Measurements from ENCODE around the gene TSSC4.

Gene TSSC4

DNA sequence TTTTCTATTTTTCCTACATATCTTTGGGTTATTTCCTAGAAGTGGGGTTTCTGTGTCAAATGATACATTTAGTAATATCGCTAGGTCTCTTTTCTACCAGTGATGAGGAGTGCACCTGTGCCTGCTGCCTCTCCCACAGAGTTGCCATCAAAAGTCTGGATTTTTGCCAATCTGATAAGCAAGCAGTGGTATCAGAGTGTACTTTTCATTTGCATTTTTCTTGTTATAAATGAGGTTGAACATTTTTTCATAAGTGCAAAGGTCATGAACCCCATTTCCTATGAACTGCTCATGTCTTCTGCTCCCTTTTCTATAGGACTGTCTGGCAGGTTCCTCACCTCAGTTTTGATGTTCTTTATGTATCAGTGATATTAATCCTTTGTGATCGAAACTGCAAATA is 42.0 kb downstream of the TSSC4 start:
- Histone ChIP-seq H3K9me3 (ENCODE audit: insufficient read depth, low read depth, low read length) (peaks cover 7% of the 10 kb centered on the region; the same call in 1 of the 2 replicates), H3K4me1 (ENCODE audit: insufficient read depth, low read length) (no peaks in the 10 kb centered on the region), H3K4me3 (ENCODE audit: low read length) (no peak overlapping the region), H3K9ac (ENCODE audit: low read depth, low read length) (no peak overlapping the region), H3K36me3 (ENCODE audit: insufficient read depth, low read length) (no peaks in the 10 kb centered on the region), H3K27ac (ENCODE audit: low read depth, low read length) (no peak overlapping the region), H3K27me3 (ENCODE audit: insufficient read depth, low read length) (peaks cover 77% of the 10 kb centered on the region)
- 96% methylated on average over 1 of the region's 2 CpGs for whole genome bisulfite sequencing

DNA sequence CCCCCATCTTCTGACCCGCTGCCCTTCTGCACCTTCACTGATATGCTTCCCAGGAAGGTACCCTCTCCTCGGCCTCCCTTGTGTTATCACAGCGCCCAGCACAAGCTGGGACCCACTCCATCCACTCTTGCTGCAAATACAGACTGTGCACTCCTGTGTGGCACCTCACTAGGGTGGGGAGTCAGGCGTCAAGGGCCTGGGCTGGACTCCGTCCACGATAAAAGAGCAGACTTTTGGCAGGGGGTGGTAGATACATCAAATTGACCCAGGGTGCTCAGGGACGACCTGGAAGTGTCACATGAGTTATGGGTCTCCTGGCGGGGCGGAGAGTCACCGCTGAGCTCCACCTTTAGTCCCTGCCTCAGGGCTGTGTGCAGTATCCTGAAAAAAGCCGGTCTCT is 42.9 kb downstream of the TSSC4 start:
- Histone ChIP-seq H3K27me3 (ENCODE audit: insufficient read depth, low read length) (peaks cover 77% of the 10 kb centered on the region), H3K4me3 (ENCODE audit: low read length) (no peak overlapping the region)
- WGBS: 69% methylated on average over 11 of the region's 11 CpGs

DNA sequence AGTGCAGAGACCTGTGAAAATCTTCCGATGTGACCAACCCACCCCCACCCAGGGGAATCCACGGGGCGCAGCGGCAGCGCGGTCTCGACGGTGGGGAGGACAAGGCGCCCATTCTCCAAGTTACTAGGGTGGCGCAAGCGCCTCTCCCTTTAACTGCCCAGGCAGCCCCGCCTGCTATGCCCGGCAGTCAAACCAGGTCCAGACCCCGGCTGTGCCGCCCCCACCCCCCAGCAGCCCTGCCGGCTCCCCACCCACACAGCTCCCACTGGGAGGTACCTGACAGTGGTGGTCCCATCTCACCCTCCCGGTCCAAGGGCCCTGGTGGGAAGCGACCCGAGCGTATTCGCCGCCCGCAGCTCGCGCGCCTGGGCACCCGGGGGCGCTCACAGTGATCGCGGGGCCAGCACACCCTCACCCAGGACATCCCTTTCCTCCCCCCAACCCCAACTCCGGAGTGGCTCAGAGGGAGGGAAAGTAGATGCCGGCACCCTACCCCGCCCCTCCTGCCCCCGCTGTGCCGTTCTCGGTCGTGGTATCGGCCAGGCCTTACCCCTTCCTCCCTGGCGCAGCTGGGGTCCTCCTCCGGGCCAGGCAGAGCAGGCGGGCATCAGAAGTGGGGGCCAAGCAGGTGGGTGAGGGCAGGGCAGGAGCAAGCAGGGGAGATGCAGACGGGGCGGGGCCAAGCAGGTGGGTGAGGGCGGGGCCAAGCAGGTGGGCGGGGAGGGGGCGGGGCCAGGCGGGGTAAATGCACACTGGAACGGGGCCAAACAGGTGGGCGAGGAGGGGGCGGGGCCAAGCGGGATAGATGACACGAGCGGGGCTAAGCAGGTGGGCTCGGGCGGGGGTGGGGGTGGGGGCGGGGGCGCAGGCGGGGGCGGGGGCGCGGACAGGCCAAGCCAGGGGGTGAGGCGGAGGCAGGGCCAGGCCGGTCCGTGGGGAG is 43.6 kb downstream of the TSSC4 start, which contains the start of gene TRPM5:
Gene TRPM5, minus strand, starts transcription at position 634 of the 940 bp plus-strand sequence. CDS start 21,478 bp downstream, outside the sequence.
- Histone ChIP-seq H3K4me3 (ENCODE audit: low read length) (peak within 1 kb of the TSS; percentile 56), H3K27ac (ENCODE audit: low read depth, low read length) (no peak within 1 kb of the TSS), H3K9ac (ENCODE audit: low read depth, low read length) (peak within 1 kb of the TSS; percentile 10; the same call in 1 of the 2 replicates), H3K27me3 (ENCODE audit: insufficient read depth, low read length) (peaks cover 80% of the 10 kb centered on the region), H3K9me3 (ENCODE audit: insufficient read depth, low read depth, low read length) (peaks cover 7% of the 10 kb centered on the region; the same call in 1 of the 2 replicates), H3K4me1 (ENCODE audit: insufficient read depth, low read length) (no peaks in the 10 kb centered on the region), H3K36me3 (ENCODE audit: insufficient read depth, low read length) (no peaks in the 10 kb centered on the region)
- 15% methylated on average over 50 of the region's 64 CpGs for WGBS

More for the DNA sequence above, 42.9 kb downstream of the TSSC4 start:
- H3K4me1 ChIP-seq (ENCODE audit: insufficient read depth, low read length): no peaks in the 10 kb centered on the region
- no peak overlapping the region for H3K27ac ChIP-seq (ENCODE audit: low read depth, low read length)
- H3K36me3 ChIP-seq (ENCODE audit: insufficient read depth, low read length): no peaks in the 10 kb centered on the region
- no peak overlapping the region for H3K9ac ChIP-seq (ENCODE audit: low read depth, low read length)
- H3K9me3 ChIP-seq (ENCODE audit: insufficient read depth, low read depth, low read length): peaks cover 7% of the 10 kb centered on the region; the same call in 1 of the 2 replicates

DNA sequence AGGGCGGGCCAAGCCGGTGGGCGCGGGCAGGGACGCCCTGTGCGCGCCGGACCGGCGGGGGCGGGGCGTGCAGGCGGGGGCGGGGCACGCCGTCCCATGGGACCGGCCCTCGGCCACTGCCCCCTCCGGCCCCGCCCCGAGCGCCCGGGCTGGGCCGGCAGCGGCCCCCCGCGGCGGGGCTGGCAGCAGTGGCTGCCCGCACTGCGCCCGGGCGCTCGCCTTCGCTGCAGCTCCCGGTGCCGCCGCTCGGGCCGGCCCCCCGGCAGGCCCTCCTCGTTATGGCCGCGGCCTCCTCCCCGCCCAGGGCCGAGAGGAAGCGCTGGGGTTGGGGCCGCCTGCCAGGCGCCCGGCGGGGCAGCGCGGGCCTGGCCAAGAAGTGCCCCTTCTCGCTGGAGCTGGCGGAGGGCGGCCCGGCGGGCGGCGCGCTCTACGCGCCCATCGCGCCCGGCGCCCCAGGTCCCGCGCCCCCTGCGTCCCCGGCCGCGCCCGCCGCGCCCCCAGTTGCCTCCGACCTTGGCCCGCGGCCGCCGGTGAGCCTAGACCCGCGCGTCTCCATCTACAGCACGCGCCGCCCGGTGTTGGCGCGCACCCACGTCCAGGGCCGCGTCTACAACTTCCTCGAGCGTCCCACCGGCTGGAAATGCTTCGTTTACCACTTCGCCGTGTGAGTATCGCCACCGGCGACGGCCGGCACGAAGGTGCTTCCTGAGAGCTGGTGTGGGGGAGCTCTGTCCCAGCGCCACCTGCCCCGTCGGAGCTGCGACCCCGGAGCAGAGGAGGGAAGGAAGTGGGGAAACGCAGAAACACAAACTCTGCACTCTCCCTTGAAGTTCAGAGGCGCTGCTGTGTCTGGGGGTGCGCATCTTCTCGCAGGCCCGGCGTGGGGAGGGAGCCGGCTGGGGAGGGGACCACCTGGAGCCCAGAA is 44.5 kb downstream of the TSSC4 start, which contains the start of gene KCNQ1:
Gene KCNQ1, plus strand, starts transcription at position 188 of the 925 bp plus-strand sequence. Its CDS starts 91 bp downstream, at position 279.
- H3K9ac ChIP-seq (ENCODE audit: low read depth, low read length): peak within 1 kb of the TSS; percentile 10; the same call in 1 of the 2 replicates

DNA sequence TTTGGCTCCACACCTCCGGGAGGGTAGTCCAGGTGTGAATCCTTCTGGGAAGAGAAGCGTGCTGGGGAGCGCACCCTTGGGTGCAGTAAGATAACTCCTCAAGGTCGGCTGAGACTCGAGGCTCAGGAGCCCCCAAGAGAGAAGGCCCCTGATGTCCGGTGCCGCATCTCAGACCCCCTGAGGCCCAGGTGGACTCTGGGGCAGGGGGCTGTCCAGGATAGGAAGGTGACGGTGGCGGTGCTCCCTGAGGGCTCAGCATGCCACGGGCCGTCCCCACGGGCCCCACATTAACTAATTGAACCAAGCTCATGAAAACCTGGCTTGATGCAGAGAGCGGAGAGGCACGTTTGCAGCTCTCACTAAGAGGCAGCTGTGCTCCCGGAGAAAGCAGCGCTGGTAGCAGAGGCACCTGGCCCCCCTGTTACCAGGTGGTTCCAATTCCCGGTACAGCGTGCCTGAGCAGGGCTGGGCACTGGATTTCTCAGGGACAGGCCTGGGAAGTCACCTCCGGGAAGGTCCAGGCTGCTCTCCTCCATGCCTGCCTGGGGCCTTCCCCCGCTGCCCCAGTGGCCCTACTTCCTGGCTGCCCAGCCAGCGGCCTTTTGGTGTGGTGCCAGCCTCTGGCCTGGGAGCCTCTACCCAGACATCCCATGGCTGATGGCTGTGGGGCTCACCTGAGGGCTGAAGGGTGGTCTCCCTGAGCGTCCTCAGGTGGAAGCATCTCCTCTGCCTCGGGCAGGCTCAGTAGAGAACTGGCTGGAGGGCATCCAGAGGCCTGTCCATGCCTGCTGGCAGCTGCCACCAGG is 45.4 kb downstream of the TSSC4 start:
- H3K36me3 ChIP-seq (ENCODE audit: insufficient read depth, low read length): no peaks in the 10 kb centered on the region
- H3K27me3 ChIP-seq (ENCODE audit: insufficient read depth, low read length): peaks cover 88% of the 10 kb centered on the region
- WGBS: 77% methylated on average over 23 of the region's 23 CpGs
- H3K4me3 ChIP-seq (ENCODE audit: low read length): peak overlapping the region; percentile 46; the same call in 1 of the 2 replicates
- H3K9me3 ChIP-seq (ENCODE audit: insufficient read depth, low read depth, low read length): peaks cover 7% of the 10 kb centered on the region; the same call in 1 of the 2 replicates
- no peak overlapping the region for H3K9ac ChIP-seq (ENCODE audit: low read depth, low read length)
- no peaks in the 10 kb centered on the region for H3K4me1 ChIP-seq (ENCODE audit: insufficient read depth, low read length)
- H3K27ac ChIP-seq (ENCODE audit: low read depth, low read length): no peak overlapping the region

More for the DNA sequence above, 44.5 kb downstream of the TSSC4 start, which contains the start of gene KCNQ1:
- peaks cover 85% of the 10 kb centered on the region for H3K27me3 ChIP-seq (ENCODE audit: insufficient read depth, low read length)
- H3K36me3 ChIP-seq (ENCODE audit: insufficient read depth, low read length): no peaks in the 10 kb centered on the region
- H3K9me3 ChIP-seq (ENCODE audit: insufficient read depth, low read depth, low read length): peaks cover 7% of the 10 kb centered on the region; the same call in 1 of the 2 replicates
- WGBS: 3% methylated on average over 116 of the region's 116 CpGs
- no peak within 1 kb of the TSS for H3K27ac ChIP-seq (ENCODE audit: low read depth, low read length)
- H3K4me3 ChIP-seq (ENCODE audit: low read length): peak within 1 kb of the TSS; percentile 56
- H3K4me1 ChIP-seq (ENCODE audit: insufficient read depth, low read length): no peaks in the 10 kb centered on the region

DNA sequence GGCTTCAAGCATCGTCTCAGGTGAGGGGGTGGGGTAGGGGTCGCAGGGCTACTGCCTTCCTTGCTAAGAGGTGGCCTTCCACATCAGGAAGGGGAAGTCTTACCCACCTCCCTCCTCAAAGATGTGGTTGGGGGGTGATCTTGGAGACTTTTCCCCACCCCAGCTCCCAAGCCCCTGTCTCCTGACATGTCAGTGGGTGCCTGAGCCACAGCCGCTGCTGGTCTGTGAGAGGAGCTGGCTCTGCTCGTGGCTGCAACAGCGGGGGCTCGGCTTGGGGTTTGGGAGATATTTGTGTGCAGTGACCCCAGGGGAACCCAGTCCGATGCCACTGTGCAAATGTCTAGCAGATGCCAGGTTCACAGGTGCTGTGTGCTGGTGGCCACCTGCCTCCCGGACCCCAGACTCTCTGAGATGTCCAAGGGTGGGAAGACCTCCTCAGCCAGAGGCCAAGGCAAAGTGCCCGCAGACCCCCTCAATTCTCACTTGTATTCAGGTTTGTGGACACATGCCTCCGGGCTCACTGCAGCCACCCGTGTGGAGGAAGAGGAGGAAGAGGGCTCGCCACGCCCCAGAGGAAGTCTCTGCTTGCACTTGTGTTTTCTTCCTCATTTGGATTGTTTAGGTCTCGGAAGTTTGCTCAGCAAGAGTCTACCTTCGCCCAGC is 46.2 kb downstream of the TSSC4 start:
- no peak overlapping the region for H3K9ac ChIP-seq (ENCODE audit: low read depth, low read length)
- H3K4me3 ChIP-seq (ENCODE audit: low read length): no peak overlapping the region
- H3K27me3 ChIP-seq (ENCODE audit: insufficient read depth, low read length): peaks cover 91% of the 10 kb centered on the region

DNA sequence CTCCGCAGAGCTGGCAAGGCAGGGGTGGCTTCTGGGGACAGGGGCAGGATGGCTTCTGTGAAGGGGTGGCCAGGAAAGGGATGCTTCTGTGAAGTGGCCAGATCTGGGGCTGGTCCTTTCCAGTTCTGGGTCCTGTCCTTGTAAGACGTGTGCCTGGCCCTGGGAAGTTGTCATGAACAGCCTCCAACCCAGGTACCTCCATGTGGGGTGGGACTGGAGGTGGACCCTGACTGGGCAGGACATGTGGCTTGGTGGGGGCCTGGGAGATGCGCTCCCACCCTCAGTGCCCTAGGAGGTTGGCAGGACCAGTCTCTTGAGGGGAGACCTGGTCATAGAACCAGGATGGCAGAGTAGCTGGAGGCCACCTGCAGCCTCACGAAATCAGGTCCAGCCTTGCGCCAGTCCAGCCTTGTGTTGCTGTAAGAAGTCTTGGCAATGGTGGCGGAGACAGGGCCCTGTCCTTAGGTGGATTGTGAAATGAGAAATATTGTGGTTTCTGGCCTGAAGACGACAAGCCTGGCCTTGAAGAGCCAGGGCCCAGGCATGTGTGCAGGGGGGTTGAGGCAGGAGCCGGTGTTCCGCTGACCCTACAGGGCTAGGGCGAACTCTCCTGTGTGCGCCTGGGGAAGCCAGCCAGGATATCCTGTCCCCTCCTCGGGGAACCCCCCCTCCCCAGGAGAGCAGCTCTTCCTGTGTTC is 46.9 kb downstream of the TSSC4 start:
- H3K27me3 ChIP-seq (ENCODE audit: insufficient read depth, low read length): peaks cover 91% of the 10 kb centered on the region
- 92% methylated on average over 12 of the region's 12 CpGs for WGBS

More for the DNA sequence above, 46.2 kb downstream of the TSSC4 start:
- peaks cover 7% of the 10 kb centered on the region; the same call in 1 of the 2 replicates for H3K9me3 ChIP-seq (ENCODE audit: insufficient read depth, low read depth, low read length)
- WGBS: 91% methylated on average over 14 of the region's 15 CpGs
- no peaks in the 10 kb centered on the region for H3K36me3 ChIP-seq (ENCODE audit: insufficient read depth, low read length)
- no peaks in the 10 kb centered on the region for H3K4me1 ChIP-seq (ENCODE audit: insufficient read depth, low read length)
- H3K27ac ChIP-seq (ENCODE audit: low read depth, low read length): no peak overlapping the region

DNA sequence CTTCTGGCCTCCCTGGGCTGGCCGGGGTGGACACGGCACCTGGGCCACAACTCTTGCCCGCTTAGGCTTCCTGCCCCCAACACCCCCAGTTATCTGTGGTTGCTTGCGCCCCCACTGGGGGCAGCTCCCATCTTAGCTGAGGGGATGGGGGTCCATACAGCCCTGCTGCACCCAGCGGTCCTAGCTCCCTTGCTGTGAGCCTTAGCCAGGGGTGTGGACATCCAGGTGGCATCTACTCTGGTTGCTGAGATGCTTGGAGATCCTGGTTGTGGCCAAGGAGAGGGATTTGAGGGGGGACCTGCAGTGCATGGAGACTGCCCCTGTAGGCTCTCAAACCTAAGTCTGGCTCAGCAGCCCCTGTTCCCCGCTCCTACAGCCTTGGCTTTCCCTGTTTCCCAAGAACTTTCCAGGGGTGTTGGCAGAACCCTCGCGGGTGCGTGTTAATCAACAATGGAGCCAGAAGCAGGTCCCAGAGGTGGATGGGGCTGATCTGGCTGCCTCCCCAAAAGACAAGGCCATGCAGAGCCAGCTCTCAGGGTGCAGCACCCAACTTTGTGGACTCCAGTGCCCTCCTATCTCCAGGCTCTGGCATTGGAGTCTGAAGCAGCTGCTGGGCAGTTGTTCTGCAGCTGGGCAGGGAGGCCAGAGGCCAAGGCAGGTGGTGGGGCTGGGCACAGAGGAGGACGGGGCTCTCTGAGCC is 47.6 kb downstream of the TSSC4 start:
- Histone ChIP-seq H3K9me3 (ENCODE audit: insufficient read depth, low read depth, low read length) (0 out of 2 replicates have a peak, but pooled peaks cover 2% of the 10 kb centered on the region), H3K9ac (ENCODE audit: low read depth, low read length) (no peak overlapping the region), H3K4me1 (ENCODE audit: insufficient read depth, low read length) (no peaks in the 10 kb centered on the region), H3K36me3 (ENCODE audit: insufficient read depth, low read length) (no peaks in the 10 kb centered on the region), H3K27me3 (ENCODE audit: insufficient read depth, low read length) (peaks cover 89% of the 10 kb centered on the region), H3K27ac (ENCODE audit: low read depth, low read length) (no peak overlapping the region), H3K4me3 (ENCODE audit: low read length) (no peak overlapping the region)
- WGBS: 94% methylated on average over 10 of the region's 10 CpGs

More for the DNA sequence above, 46.9 kb downstream of the TSSC4 start:
- H3K36me3 ChIP-seq (ENCODE audit: insufficient read depth, low read length): no peaks in the 10 kb centered on the region
- no peak overlapping the region for H3K9ac ChIP-seq (ENCODE audit: low read depth, low read length)
- H3K4me1 ChIP-seq (ENCODE audit: insufficient read depth, low read length): no peaks in the 10 kb centered on the region
- H3K9me3 ChIP-seq (ENCODE audit: insufficient read depth, low read depth, low read length): peaks cover 7% of the 10 kb centered on the region; the same call in 1 of the 2 replicates
- no peak overlapping the region for H3K27ac ChIP-seq (ENCODE audit: low read depth, low read length)
- H3K4me3 ChIP-seq (ENCODE audit: low read length): no peak overlapping the region
